ENCODE data around the gene CDK14.

DNA sequence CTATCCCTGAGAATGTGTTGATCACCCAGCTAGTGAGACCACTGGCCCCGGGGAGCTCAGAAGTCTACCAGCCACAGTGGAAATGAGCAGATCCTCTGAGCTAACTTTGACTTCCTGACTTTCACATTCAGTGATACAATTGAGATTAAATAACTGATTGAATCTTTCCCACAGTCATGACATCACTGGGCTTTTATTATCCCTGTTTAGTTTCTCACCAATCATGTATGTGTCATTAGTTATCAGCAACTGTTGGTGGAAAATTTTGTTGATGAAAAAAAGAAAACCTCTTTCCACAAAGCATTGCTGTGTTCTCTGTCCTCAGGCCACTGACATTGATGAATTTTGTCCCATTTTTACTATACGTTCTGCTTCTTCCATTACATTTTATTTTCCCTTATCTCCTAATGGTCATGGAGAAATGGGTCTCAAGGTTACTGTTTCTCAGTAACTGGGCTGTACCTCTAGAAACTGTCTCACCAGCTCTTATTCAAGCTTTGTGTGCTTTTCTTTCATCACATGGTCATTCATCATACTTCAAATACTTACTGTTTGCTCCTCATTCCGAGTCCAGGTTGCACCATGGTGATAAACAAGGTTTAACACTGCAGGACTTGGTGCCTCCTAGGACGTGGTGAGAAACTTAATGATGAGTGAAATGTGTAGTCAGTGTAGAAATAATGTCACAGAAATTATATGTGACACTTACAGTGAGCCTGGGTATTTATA lies 304.7 kb downstream of the CDK14 start:
- TF ChIP-seq, protein P1, sequence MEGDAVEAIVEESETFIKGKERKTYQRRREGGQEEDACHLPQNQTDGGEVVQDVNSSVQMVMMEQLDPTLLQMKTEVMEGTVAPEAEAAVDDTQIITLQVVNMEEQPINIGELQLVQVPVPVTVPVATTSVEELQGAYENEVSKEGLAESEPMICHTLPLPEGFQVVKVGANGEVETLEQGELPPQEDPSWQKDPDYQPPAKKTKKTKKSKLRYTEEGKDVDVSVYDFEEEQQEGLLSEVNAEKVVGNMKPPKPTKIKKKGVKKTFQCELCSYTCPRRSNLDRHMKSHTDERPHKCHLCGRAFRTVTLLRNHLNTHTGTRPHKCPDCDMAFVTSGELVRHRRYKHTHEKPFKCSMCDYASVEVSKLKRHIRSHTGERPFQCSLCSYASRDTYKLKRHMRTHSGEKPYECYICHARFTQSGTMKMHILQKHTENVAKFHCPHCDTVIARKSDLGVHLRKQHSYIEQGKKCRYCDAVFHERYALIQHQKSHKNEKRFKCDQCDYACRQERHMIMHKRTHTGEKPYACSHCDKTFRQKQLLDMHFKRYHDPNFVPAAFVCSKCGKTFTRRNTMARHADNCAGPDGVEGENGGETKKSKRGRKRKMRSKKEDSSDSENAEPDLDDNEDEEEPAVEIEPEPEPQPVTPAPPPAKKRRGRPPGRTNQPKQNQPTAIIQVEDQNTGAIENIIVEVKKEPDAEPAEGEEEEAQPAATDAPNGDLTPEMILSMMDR (IDR thresholded peaks at IDR 0.05), result no peak
- TF ChIP-seq POLR2A (IDR thresholded peaks at IDR 0.05), result no peak

Data from heart left ventricle (tissue), 13 donors.